Activated CD4-positive, alpha-beta T cell treated with anti-CD3 and anti-CD28 coated beads, Interleukin-2, Interleukin-4, amounts not matched to agents 100 ng/mL and 50 ng/mL, durations not matched to agents 16 hours and 8 hours (primary cell): ENCODE results near the gene ROBO1.
"Not testable (repeated sequence)": the region's sequence is repeated elsewhere in the genome, so short reads cannot be mapped to it uniquely, and the experiment has no call there.

Experiments
- DNase-seq: peaks from one replicate; pipeline ENCODE4 v3.0.0-alpha.2; 2020; ENCODE audit warnings: low spot score

Gene ROBO1

DNA sequence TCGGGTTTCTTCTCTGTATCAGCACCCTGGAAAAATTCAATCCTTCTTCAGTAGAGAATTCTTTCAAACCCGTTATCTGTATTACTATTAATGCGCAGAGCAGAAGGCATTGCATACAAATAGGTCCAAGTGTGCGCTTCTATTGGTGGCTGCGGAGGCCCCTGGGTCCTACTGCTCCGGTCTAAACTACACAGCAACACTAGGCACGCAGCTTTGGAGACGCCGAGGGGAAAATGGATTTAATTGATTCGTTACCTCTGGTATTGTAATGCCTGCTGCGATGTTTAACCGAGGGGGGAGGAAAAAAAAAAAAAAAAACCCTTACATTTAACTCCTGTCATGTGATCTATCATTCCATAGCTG lies at the start of gene ROBO1:
Gene ROBO1 (minus strand): TSS at position 94 of the 363 bp plus-strand sequence.
- no peak for DNase-seq

GRCh38 chr3:79817224-79817623 lies 49.4 kb upstream of the ROBO1 start:
- DNase-seq, result no peak

DNA sequence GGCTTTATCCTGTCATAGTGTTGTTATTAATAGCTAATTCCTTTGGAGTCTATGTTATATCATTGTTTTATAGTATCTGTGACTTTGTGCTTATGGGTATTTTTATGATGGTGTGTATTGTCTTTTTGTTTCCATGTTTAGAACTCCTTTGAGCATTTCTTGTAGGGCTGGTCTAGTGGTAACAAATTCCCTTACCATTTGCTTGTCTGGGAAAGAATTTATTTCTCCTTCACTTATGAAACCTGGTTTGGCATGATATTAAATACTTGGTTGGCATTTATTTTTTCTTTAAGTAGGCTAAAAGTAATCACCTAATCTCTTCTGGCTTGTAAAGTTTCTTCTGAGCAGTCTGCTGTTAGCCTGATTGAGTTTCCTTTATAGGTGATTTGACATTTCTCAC lies 47.7 kb upstream of the ROBO1 start:
- DNase-seq, result no peak

GRCh38 chr3:79810581-79810980 lies 42.8 kb upstream of the ROBO1 start:
- no peak for DNase-seq

DNA sequence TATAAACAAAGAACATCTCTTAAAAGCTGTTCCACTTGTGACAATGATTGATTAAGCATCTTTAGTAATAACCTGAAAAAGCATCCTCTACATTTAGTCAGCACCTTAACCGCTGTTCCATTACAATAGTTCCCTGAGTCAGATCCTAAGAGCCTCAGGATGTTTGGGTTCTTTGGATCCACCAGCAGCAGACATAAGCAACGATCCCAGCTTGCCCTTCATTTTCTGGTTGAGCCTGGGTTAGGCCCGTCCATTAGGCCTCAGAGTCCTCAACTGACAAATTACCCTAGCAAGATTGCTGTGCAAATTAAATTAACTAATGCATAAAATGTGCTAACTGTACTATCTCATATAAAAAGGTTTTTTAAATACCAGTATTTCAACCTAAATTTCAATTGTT lies 42.3 kb upstream of the ROBO1 start:
- no peak for DNase-seq

DNA sequence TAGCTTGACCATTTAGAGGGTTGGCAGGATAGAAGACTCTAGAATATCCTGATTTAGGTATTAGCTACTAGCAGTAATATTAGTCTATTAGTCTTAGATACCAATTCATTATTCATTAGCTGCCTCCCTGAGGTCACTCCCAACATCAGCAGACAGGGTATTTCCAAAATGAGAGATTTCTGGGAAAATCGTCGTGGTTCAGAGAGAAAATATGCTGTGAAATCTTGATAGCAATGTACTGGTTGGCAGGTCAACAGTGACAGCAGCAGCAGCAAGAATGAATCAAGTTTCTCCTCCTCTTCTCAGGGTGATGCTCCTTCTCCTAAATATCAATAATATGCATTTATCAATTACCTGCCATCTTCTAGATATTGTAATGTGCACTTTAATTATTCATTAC lies 41.3 kb upstream of the ROBO1 start:
- no peak for DNase-seq

- DNase-seq, result no peak
Measured at GRCh38 chr3:79808515-79808914, 40.7 kb upstream of the ROBO1 start.

DNA sequence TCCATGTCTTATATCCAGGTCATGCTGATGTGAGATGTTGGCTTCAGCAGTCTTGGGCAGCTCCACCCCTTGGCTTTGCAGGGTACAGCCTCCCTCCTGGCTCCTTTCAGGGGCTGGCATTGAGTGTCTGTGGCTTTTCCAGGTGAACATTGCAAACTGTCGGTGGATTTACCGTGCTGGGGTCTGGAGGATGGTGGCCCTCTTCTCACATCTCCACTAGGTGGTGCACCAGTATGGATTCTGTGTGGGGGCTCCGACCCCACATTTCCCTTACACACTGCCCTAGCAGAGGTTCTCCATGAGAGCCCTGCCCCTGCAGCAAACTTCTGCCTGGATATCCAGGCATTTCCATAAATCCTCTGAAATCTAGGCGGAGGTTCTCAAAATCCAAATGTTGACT lies 22.4 kb upstream of the ROBO1 start:
- DNase-seq, result not testable (repeated sequence)

- no peak for DNase-seq
Measured at GRCh38 chr3:79773291-79773690, 5.5 kb upstream of the ROBO1 start.

GRCh38 chr3:79769229-79769628 lies 1.4 kb upstream of the ROBO1 start:
- DNase-seq, result no peak

DNA sequence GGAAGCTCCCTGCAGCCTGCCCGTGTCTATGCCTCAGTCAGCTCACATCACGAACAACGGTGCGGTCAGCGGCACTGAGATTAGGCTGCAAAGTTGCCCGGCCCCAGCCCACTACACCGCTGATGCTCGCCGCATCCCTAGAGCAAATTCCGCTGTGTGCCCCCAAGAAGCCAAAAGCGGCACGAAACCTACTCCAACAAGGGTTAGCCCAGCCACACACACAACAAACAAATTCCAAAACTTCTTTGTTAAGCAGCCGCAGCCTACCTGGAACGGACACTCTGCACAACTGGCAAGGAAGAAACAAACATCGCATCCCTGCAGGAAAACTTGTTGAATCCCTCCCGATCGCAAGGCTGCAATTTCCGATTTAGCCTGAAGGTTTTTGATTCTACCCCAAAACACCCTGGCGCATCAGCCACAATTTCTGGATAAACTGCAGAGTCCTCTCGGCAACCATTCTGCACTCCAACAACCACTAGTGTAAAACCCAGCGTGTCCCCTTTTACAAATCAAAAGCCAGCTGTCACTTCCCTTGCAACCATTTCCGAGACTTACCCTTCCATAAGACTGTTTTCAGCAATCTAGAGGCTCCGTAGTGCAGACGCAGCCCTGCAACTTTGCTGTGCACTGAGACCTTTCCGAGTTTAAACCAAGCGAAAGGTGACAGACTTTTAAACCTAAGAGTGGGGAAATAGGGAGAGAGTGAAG lies 449 bp downstream of the ROBO1 start:
- no peak for DNase-seq

DNA sequence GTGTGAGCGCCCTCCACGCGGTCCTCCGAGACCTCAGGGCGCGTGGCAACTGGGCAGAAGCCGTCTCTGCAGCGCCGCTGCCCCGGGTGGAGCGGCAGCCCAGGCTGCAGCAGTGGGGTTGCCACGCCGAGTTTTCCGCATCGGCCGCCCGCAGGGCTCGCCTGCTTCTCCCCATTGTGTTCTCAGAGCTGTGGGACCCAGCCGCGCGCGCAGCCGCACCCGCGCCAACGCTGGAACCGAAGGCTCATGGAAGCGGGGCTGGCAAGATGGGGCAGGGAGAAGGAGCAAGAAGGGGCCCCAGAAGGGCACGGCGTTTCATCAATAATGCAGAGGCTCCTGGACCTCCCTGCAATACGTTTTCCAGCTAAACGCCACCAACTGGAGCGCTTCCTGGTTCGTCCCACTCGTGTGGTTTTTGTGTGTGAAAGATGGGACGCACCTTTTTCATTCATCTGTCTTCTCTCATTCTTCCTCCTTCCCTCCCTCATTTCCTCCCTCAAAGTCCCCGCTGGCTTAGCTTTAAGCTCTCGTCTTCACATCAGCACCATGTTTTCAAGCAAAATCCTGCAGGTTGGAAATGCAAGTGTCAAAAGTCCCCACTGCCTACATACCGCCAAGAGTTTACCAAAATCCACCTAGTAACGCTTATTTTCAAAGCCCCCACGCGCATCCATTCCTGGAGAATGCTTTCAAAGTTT lies 1.2 kb downstream of the ROBO1 start:
- DNase-seq, result no peak

DNA sequence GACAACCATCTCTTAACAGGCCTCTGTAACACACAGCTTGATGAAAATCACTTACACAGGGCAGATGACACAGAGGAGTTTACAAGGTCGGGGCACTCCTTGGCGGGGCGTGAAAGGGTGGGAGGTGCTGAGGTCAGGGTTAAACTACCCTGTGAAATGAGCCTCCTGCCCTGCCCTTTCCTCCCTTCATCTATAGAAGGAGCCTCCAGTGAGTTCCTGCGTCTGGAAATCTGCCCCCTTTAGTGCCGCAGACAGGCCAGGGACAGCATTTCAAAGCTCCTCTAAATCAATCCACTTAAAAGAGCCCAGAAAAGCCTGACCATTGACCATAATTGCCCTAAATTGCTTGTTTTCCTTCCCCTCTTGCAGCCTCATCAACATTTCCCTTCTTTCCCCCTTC lies 1.9 kb downstream of the ROBO1 start:
- no peak for DNase-seq

DNA sequence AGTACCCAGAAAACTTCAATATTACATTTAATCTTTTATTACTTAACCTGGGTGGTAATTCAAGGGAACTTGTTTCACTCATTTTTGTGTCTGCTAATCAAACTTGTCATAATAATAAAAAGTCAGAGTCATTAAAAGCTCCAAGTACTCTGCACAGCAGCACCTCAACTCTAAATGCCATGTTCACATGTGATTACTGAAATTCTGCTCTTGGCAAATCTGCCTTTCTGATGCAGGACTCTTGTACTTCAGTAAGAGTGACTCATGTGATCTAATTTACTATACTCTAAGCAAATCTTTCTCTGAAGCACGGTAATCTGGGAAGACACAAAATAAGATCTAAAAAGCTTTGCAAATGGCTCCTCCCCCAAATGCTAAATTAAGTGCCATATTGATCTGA lies 6.4 kb downstream of the ROBO1 start:
- DNase-seq, result no peak

DNA sequence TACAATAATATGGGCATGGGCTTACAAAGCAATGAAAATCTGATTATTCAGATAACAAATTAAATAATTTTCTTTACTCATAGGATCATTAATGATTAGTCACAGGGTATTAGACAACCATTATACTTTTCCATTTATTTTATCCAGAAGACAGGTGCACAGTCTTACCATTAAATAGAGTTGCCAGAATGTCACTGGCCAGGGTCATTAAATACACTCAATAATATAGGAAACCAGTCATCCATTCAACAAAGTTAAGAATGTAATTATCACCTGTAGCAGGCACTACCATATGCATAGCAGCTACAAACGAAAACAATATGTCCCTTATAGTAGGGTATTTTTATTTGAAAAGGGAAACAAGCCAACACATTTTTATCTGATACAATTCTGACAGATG lies 16.1 kb downstream of the ROBO1 start:
- no peak for DNase-seq

DNA sequence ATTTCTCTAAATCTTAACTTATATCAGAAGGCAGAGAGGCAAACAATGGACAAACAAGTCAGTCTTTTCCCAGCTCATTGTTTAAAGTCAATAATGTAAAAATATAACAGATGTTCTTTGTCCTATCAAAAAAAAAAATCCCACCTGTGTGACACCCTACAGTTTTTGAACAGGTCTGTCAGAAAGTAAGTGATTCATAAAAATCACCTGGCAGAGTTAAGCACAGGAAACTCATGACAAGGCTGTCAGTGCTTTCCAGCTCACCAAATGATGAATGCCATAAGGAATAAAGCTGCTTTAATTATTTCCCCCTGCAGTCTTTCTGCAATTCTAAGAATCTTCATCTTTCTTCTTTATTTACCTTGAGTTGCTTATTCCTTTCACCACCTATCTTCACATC lies 30.3 kb downstream of the ROBO1 start:
- no peak for DNase-seq

GRCh38 chr3:79729096-79729495 lies 38.7 kb downstream of the ROBO1 start:
- DNase-seq, result no peak

GRCh38 chr3:79726786-79727185 lies 41.0 kb downstream of the ROBO1 start:
- DNase-seq, result no peak

DNA sequence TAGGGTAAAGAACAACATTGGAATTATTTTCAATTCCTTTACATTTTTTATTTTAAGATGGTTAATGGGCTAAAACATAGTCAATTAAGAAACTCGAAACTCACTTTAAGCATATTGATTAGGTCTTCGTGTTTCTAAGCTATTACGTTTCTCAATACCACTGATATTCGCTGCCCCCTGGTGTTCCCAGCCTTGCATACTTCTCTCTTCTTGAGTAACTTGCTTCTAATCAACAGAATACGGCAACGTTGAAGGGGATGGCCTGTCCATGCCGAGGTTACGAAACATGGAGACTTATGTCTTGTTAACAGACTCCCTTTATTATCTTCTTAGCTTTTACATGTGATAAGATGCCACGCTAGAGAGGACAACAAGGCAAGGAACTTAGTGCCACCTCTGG lies 43.6 kb downstream of the ROBO1 start:
- DNase-seq, result no peak

DNA sequence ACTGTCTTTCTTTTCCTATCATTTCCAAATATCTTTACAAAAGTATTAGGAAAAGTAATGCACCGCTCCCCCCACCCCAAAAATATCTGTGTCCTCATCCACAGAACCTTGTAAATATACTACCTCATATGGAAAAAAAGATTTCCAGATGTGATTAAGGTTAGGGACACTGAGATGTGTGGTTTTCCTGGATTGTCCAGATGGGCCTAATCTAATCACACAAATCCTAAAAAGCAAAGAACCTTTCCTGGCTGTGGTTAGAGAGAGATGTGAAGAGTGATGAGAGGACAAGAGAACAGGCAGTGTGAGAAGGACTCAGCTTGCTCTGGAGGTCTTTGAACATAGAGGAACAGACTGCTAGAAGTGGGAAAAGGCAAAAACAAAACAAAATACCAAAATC lies 77.7 kb downstream of the ROBO1 start:
- no peak for DNase-seq

DNA sequence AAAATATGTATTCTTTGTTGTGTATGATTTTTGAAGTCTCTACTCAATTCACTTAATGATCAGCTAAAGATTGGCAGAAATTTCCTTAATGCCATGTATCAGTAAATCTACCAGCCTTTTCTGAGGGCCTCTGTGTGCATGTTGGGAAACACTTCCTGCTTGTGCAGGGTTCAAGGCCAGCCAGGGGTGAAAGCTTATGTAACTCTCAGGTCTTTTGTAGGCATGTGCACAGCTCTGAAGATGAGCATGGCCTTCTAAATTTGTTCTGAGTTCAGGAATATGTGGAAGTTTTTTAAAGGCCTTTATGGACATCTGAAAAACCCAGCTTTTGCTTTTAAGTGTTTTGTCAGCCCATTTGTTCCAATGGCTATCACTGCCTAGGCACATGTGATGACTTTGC lies 82.7 kb downstream of the ROBO1 start:
- no peak for DNase-seq

- DNase-seq, result no peak
Measured at GRCh38 chr3:79684041-79684440, 83.8 kb downstream of the ROBO1 start.

GRCh38 chr3:79672731-79673130 lies 95.1 kb downstream of the ROBO1 start:
- no peak for DNase-seq

GRCh38 chr3:79672075-79672474 lies 95.7 kb downstream of the ROBO1 start:
- DNase-seq, result no peak
